Measurements from ENCODE around the gene PRG3.
"Not testable (repeated sequence)": the region's sequence is repeated elsewhere in the genome, so short reads cannot be mapped to it uniquely, and the experiment has no call there.

PRG3 gene

DNA sequence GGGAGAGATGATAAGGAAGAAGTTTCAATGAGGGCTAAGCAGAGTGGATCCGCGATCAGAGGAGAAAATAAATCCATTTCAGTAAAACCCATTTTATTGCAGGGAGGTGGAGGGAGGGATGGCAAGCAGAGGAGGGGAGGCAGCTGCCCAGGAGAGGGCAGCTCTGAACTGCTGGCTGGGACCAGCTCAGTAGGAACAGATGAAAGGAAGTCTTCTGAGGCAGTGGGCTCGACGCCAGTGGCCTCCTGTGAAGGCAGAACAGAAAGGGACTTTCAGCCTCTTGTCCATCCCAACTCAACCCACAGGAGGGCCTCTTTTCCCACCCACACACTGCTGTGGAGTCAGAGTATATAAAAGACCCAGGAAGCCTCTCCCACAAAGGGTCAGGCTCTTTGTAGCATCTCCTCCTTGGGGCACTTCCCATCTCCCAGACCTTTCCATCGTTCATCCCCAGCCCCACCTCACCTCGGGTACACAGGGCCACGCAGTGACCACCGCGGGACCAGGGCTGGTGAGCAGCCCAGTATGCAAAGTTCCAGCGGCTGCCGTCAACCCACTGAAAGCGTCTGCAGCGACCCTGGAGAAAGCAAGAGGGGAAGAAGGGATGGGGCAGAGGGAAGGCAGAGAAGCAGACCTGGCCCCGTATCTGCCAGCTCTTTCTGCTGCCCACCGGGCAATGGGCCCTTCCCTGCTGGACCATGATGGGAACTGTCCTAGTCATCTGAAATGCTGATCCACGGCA lies 6.5 kb upstream of the PRG3 start:
- peak; percentile 77 for DNase-seq

DNA sequence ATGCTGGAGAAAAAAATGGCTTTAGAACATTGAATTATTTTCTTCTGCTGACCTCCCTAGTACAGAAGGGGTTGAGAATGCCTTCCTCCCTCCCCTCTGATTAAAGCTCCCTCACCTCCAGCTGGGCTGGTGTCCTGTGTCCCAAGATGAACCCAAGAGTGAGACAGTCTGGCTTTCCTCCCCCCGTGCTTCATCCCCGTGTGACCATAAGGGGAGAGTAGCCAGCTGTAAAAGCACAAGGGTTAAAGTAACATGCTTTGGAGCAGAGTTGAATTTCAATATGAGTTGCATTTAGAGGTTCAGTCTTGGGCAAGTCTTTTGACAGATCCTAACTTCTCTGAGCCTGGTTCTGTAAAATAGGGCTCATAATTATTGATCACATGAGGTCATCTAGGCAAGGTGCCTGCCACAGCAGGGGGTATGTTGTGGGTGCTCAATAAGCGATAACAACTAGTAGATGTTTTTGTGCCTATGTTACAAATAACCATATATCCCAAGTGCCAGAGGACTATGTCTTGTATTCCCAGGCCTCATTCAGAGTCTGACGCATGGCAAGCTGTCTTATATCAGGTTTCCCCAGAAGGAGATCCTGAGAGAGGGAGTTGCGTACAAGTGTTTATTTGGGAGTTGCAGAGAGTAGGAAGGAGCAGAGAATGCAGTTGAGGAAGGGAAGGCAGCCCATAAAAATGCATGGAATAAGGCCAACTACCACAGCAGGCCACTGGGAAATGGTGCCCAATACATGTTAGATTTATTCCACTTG lies 5.4 kb upstream of the PRG3 start:
- DNase-seq = no peak

DNA sequence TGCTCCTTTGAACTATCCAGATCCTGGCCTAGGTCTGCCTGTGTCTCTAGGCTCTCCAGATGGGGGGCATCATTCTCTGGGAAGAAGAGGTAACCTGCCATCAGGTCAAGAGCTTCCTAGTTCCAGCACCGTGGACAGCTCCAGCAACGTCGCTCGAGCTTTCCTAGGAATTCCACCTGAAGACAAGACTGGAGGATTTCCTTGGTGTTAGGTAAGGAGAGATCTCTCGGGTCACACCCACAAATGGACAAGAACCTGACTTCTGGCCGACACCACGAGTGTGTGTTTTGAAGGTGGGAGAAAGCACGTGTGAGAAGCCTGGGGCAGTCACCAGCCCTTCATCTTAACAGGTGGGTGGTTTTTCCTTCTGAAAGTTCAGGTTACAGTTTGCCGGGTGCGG lies 1.2 kb downstream of the PRG3 start:
- DNase-seq = peak; percentile 61

DNA sequence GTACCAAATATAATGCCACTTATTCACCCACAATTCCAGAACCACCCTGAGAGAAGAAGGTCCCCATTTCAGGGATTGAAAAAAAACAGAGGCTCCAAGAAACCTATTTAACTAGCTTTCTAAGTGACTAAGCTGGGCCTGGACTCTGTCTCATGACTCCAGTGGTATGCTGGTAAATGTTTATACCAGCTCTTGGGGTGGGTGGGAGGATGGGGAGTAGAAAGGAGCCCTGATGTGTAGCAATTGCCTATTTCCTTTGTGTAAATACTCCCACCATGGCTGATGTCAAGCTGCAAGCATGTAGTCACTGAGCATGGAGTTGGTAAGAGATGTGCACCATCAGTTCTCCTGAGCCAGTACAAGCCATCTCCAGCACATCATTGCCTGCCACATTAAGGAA lies 2.8 kb downstream of the PRG3 start:
- no peak for DNase-seq

GRCh38 chr11:57377107-57377506 lies 3.8 kb downstream of the PRG3 start:
- DNase-seq = no peak

DNA sequence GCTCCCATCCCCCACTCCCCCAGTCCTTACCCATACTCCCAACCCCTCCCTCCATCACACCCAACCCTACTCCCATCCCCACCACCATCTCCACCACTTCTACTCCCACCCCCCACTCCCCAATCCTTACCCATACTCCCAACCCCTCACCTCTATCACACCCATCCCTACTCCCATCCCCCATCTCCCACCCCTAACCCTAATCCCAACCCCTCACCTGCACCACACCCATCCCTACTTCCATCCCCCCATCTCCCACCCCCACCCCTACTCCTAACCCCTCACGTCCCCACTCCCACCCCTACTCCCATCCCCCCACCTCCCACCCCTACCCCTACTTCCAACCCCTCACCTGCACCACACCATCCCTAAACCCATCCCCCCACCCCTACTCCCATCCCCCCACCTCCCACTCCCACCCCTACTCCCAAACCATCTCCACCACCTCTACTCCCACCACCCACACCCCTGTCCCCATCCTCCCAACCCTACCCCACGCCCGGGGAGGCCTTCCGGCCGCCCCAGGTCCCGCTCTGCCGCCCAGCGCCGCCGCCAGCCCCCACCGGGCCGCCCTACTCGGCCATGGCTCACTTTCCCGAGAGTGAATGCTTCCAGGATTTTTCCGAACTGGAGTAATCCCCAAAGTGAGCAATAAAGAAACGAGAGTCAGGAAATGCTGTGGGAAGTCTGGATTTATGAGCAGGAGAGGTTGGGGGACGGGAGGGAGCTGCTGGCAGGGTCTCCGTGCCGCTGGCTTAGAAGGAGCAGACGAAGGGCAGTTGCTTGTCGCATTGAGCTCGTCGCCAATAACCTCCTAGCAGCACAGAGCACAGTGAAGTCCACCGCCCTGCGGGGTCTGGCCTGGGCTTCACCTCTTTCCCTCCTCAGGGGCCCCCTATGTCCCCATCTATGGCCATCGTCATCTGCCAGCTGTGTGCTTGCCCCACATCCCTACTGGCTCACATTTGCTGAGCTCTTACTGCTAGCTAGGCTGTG lies 4.6 kb downstream of the PRG3 start:
- DNase-seq = no peak

- DNase-seq = no peak
Measured at GRCh38 chr11:57375490-57375889, 5.5 kb downstream of the PRG3 start.

- no peak for DNase-seq
Measured at GRCh38 chr11:57374966-57375365, 6.0 kb downstream of the PRG3 start.

- DNase-seq = no peak
Measured at GRCh38 chr11:57373146-57373545, 7.8 kb downstream of the PRG3 start.

- DNase-seq = no peak
Measured at GRCh38 chr11:57370941-57371340, 10.0 kb downstream of the PRG3 start.

DNA sequence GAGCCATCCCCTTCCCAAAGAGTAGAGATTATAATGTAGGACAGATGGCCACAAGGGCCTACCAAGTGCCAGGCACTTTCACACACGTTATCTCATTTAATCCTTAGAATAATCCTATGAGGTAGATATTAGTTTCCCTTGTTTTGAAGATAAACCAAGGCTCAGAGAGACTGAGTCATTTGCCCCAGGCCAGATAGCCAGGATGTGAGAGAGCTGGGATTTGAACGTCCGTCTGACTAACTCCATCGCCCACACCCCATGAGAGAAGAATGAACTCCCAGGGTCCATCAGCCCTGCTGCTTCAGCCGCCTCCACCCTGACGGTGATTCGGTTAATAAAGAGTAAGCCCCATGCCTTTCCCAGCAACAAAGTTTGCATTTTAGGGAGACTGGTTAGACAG lies 10.7 kb downstream of the PRG3 start:
- DNase-seq = no peak

- no peak for DNase-seq
Measured at GRCh38 chr11:57368845-57369232, 12.1 kb downstream of the PRG3 start.

GRCh38 chr11:57368106-57368844 lies 12.7 kb downstream of the PRG3 start:
- DNase-seq = no peak

GRCh38 chr11:57364851-57365660 lies 15.9 kb downstream of the PRG3 start:
- DNase-seq = no peak

- DNase-seq = peak; percentile 73
Measured at GRCh38 chr11:57363131-57364080, 17.5 kb downstream of the PRG3 start.

DNA sequence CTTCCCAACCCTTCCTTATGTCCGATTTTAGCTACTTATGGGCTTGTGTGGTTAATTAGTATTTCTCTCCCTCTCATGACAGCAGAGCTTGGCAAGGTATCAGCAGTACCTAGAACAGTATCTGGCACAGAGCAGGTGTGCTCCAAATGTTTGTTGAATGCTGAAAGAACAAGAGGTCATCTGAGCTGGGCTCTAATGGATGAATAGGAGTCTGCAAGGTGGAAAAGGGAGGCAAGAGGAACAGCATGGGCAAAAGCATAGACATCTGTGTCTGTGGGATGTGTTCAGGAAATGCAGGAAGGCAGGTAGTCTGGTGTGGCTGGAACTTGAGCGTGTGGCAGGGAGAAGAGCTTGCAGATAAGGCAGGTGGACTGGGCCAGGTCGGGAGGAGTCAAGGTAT lies 19.0 kb downstream of the PRG3 start:
- no peak for DNase-seq

GRCh38 chr11:57361420-57361819 lies 19.5 kb downstream of the PRG3 start:
- not testable (repeated sequence) for DNase-seq

- no peak for DNase-seq
Measured at GRCh38 chr11:57360991-57361390, 20.0 kb downstream of the PRG3 start.

DNA sequence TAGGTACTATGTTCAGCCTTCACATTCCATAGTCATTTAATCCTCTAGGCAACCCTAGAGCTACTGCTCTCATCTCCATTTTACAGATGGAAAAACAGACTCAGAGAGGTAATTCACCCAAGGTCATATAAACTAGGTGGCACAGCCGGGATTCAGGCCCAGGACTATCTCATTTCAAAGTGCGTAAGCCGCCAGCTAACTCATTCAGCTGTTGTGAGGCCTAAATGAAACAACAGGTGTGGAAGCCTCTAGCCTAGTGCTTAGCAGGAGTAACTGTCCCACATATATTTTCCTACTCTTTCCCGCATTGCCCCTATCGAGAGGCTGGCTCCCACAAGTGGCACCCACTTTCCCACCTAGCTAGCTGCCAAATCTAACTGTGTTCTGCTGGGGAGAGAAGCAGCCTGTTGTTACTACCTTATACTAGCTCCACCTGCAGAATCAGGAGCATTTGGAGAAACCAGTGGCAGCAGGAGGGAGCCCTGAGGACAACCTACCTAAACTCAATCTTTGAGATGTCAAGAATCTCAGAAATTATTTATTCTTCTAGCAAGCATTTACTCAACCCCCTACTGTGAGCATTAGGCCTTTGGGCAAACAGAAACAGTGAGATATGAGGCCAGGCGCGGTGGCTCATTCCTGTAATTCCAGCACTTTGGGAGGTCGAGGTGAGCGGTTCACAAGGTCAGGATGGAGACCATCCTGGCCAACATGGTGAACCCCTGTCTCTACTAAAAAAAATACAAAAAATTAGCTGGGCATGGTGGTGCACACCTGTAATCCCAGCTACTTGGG lies 20.9 kb downstream of the PRG3 start:
- DNase-seq = no peak

DNA sequence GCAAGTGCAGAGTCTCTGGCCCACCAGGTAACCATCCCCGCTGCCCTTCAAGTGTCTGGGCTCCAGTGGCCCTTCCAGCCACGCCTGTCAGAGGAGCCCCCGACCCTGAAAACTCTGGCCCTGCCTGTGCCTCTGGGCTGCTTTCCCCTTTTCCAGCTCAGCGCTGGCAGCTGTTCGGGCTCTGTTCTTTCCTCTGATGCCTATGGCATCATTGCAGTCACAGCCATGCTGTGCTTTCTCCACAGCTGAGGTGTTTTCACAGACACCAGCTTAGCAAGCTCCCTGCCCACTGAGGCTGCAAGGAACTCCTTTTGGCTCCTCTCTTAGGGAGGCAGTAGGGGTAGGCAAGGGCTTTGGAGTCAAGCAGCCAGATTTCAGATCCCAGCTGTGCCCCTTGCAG lies 21.6 kb downstream of the PRG3 start:
- no peak for DNase-seq
